GM19351 (cell line): ENCODE results near the gene MIB2.

Experiments used
- ATAC-seq: cut with Tn5 transposase; IDR thresholded peaks from one replicate; pipeline ENCODE4 v1.9.1; 2021; ENCODE audit warnings: mild to moderate bottlenecking, moderate library complexity; ENCODE audit not compliant: unreplicated experiment

MIB2 gene

DNA sequence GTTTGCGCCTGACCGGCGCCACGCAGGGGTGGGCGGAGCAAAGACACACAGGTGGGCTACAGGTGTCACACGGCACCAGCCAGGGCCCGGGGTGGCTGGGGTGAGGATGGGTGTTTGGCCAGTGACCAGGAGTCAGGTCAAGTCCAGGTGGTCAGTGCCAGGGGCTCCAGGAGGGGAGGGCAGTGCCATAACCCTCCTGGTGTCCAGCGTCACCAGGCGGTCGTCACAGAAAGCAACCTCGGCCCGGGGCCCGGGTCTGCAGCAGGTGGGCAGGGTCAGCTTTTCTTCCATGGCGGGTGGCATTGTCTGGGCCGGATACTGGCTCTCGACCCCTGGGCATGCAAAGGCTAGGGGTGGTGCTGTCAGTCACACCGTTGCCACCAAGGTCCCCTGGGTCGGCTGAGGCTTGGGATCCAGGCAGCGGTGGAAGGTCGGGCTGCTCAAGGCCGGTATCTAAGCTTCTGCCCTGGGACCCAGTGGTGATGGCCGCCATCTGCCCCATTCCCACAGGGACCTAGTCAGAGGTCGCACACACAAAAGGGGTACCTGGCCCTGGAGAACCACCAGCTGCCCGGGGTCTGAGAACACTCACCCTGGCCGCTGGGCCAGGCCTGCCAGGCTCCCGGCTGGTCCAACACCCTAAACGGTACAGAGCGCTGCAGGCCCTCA, 17.1 kb upstream of the MIB2 start:
- no peak for ATAC-seq

- no peak for ATAC-seq
Observed at GRCh38 chr1:1598720-1599029, 16.6 kb upstream of the MIB2 start.

GRCh38 chr1:1599030-1599934, 16.0 kb upstream of the MIB2 start:
- ATAC-seq: no peak

- no peak for ATAC-seq
Observed at GRCh38 chr1:1599935-1600860, 15.1 kb upstream of the MIB2 start, which contains the start of gene FNDC10. FNDC10 (minus strand) TSS chr1:1600135; CDS start chr1:1600015, 120 bp downstream.

- ATAC-seq: no peak
Observed at GRCh38 chr1:1600861-1601563, 14.3 kb upstream of the MIB2 start.

- ATAC-seq: no peak
Observed at GRCh38 chr1:1601564-1602303, 13.6 kb upstream of the MIB2 start.

- no peak for ATAC-seq
Observed at GRCh38 chr1:1602304-1602967, 12.9 kb upstream of the MIB2 start.

DNA sequence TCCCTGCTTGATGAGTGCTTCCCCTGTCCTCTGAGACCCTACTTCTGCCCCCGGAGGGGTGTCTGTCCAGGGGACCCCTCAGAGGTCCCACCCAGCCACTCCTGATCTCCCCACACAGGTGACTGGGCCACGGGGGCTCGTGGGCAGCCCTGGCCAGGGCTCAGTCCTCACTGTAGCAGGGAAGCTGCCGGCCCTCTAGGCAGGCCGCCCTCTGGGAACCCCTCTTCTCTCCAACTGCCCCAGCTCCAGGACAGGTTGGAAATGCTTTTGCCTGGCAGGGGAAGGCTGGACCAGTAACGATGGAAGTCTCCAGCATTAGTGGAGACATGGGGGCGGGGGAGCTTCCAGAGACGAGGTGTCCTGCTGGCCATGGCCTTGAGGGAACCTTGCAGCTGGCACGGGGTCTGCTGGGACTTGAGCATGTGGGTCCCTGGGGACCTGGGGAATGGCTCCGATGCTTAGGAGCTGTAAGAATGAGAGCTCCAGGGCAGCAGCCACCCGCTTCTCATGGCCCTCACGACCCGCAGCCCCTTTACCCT, 12.3 kb upstream of the MIB2 start:
- no peak for ATAC-seq

- ATAC-seq: no peak
Observed at GRCh38 chr1:1603671-1604373, 11.5 kb upstream of the MIB2 start.

DNA sequence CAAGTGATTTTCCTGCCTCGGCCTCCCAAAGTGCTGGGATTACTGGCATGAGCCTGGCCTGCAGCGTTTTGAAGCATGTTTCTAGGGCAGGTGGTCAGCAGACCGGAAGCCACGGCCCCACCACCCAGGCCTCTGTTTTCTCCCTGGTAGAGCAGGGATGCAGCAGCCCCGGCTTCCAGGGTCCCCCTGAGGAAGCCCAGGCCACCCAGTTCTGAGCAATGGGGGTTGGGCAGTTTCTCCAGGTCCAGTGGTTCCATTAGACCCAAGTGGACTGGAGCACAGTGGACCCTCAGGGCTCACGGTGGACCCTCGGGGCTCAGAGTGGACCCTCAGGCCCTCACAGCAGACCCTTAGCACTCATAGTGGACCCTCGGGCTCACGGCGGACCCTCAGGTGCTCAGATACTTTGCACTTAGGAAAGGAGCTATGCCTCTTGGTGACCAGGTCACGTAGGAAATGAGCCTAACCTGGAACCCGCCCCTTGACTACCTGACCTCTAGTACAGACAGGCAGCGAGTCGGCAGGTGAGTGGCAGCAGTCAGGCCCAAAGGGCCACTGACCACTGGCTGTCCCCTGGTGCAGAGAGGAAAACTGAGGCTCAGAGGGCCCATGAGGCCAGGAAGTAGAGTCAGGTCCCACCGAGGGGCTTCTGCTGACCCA, 10.8 kb upstream of the MIB2 start:
- ATAC-seq: no peak

DNA sequence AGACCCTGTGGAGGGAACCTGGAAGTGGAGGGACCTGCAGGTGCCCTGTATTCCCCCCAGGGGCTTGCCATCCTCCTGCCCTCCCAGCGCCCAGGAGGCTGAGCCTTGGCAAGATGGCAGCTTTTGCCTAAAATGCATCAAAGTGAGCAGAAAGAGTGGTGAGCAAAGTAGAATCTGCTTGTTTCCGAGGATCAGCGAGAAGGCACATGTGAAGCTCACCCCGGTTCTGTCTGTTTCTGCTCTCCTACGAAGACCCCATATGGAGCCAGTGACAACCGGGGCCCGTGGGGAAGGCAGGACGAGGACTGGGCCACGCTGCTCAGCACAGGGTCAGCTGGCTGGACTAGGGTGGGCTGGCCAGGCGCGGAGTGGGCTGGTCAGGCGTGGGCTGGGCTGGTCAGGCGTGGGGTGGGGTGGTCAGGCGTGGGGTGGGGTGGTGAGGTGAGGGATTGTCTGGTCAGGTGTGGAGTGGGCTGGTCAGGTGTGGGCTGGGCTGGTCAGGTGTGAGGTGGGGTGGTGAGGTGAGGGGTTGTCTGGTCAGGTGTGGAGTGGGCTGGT, 10.2 kb upstream of the MIB2 start:
- no peak for ATAC-seq

GRCh38 chr1:1605724-1606123, 9.6 kb upstream of the MIB2 start:
- ATAC-seq: no peak

GRCh38 chr1:1606232-1606631, 9.1 kb upstream of the MIB2 start:
- no peak for ATAC-seq

DNA sequence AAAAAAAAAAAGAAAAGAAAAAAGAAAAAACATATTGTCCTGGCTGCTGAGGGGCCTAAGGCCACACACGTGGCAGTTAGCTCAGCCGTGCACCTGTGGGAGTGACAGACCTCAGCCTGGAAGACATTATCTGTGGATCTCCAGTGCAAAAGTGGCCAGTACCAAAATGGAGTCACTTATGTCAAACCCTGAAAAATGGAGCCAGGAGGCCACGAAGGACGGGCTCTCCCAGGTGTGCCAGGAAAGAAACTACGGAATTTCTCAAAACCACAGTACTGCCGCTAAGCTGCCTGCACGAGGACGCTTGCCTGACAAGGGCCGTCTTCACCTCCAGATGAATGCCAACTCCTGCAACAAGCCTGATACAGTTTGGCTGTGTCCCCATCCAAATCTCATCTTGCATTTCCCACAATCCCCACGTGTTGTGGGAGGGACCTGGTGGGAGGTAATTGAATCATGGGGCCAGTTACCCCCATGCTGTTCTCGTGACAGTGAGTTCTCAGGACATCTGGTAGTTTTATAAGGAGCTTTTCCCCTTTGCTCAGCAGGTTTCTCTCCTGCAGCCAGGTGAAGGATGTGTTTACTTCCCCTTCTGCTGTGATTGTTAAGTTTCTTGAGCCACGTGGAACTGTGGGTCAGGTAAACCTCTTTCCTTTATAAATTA, 5.3 kb upstream of the MIB2 start:
- no peak for ATAC-seq

- no peak for ATAC-seq
Observed at GRCh38 chr1:1610796-1611195, 4.5 kb upstream of the MIB2 start.

- no peak for ATAC-seq
Observed at GRCh38 chr1:1612104-1612400, 3.2 kb upstream of the MIB2 start.

GRCh38 chr1:1613509-1614082, 1.7 kb upstream of the MIB2 start:
- ATAC-seq: no peak
